ENCODE data around the gene KDM2A.

DNA sequence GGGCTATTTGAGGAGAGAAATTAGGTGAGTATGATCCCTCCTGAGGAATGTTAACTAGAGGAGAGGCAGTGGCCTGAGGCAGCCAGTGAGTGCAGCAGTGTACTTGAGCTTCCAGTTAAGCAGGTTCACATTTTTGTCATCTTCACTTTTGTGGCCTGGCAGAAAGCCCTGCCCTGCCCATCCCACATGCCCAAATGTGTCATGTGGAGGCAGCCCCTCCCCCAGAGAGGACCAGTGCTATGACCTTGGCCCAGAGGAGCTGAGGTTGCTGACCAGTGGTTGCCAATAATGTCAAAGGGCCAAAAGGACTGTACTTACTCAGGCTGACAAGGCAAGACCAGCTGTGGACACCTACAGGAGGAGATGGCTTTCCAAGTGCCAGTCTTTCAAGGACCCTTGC lies 129.6 kb downstream of the KDM2A start:
- TF ChIP-seq, protein P1, sequence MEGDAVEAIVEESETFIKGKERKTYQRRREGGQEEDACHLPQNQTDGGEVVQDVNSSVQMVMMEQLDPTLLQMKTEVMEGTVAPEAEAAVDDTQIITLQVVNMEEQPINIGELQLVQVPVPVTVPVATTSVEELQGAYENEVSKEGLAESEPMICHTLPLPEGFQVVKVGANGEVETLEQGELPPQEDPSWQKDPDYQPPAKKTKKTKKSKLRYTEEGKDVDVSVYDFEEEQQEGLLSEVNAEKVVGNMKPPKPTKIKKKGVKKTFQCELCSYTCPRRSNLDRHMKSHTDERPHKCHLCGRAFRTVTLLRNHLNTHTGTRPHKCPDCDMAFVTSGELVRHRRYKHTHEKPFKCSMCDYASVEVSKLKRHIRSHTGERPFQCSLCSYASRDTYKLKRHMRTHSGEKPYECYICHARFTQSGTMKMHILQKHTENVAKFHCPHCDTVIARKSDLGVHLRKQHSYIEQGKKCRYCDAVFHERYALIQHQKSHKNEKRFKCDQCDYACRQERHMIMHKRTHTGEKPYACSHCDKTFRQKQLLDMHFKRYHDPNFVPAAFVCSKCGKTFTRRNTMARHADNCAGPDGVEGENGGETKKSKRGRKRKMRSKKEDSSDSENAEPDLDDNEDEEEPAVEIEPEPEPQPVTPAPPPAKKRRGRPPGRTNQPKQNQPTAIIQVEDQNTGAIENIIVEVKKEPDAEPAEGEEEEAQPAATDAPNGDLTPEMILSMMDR (IDR thresholded peaks at IDR 0.05), result no peak
- TF ChIP-seq POLR2A (IDR thresholded peaks at IDR 0.05) (no peak), POLR2AphosphoS5 (IDR thresholded peaks at IDR 0.05) (peak; percentile 63 to 89 (median 71))
